ENCODE data around the gene YIPF3.

Gene YIPF3

DNA sequence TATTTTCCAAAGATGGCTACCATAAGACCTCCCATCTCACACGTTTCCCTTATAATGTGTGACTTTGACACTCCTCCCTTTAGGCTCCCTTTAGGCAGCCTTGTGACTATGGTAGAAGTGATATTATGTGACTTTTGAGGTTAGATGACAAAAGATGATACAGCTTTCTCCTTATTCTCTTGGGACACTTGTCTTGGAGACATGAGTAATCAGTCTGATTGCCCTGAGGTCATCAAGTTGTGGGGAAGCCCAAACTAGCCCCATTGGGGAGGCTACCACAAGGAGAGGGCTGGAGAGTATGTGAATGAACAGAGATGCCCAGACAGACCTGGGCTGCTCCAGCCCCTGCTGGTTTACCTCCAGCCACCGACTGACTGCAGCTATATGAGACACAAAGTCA lies 50.8 kb downstream of the YIPF3 start:
- H3K4me3 ChIP-seq (ENCODE audit: low read depth, low read length): no peak overlapping the region
- TF ChIP-seq, protein P1, sequence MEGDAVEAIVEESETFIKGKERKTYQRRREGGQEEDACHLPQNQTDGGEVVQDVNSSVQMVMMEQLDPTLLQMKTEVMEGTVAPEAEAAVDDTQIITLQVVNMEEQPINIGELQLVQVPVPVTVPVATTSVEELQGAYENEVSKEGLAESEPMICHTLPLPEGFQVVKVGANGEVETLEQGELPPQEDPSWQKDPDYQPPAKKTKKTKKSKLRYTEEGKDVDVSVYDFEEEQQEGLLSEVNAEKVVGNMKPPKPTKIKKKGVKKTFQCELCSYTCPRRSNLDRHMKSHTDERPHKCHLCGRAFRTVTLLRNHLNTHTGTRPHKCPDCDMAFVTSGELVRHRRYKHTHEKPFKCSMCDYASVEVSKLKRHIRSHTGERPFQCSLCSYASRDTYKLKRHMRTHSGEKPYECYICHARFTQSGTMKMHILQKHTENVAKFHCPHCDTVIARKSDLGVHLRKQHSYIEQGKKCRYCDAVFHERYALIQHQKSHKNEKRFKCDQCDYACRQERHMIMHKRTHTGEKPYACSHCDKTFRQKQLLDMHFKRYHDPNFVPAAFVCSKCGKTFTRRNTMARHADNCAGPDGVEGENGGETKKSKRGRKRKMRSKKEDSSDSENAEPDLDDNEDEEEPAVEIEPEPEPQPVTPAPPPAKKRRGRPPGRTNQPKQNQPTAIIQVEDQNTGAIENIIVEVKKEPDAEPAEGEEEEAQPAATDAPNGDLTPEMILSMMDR (IDR thresholded peaks at IDR 0.05; ENCODE audit: insufficient read depth, low read length, missing control alignments): no peak
- CTCF ChIA-PET: interaction anchor here (1.2 to 3.4 kb wide), 3 partner anchors 9 to 41 kb away, joined by 3 to 18 read pairs (median 6); partner anchors contain the start of gene DLK2
- DNase-seq (ENCODE audit: low read depth, low spot score): no peak
- POLR2A ChIA-PET: no interaction called here

DNA sequence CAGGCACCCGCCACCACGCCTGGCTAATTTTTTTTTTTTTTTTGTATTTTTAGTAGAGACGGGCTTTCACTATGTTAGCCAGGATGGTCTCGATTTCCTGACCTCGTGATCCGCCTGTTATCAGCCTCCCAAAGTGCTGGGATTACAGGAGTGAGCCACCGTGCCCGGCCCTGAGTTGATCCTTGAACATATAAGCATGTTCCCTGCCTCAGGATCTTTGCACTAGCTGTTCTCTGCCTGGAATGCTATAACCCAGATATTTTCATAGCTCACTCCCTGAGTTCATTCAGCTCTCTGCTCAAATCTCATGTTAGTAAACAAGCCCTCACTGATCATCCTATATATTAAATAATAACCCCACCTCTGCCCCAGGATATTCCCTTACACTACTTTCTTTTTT lies 52.4 kb downstream of the YIPF3 start:
- CTCF ChIA-PET: interaction anchor here (2.8 to 3.4 kb wide), 2 partner anchors 11 to 43 kb away, joined by 10 to 18 read pairs; no protein-coding TSS in a partner anchor
- H3K4me3 ChIP-seq (ENCODE audit: low read depth, low read length): no peak overlapping the region
- POLR2A ChIA-PET: no interaction called here
- TF ChIP-seq, protein P1 (IDR thresholded peaks at IDR 0.05; ENCODE audit: insufficient read depth, low read length, missing control alignments): no peak
- no peak for DNase-seq (ENCODE audit: low read depth, low spot score)

DNA sequence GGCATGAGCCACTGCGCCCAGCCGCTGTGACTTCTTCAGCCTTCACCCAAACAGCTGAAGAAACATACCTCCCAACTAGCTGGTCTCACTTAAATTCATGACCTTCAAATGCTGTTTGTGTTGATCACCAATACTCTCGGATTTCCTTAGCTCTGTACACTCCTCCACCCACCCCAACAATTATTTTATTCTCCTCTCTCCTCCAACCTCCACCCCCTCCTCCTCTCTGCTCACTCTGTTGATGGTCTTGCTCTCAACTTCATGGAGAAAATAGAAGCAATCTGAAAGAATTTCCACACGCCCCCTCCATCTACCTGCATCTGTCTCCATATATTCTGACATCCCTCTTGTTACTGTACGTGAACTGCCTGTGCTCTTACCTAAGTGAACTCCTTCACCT lies 54.8 kb downstream of the YIPF3 start:
- H3K4me3 ChIP-seq (ENCODE audit: low read depth, low read length): no peak overlapping the region
- ChIA-PET CTCF (interaction anchor here (0.8 to 2.8 kb wide), 4 partner anchors 9 to 45 kb away, joined by 4 to 10 read pairs (median 6); no protein-coding TSS in a partner anchor), POLR2A (no interaction called here)
- TF ChIP-seq, protein P1 (IDR thresholded peaks at IDR 0.05; ENCODE audit: insufficient read depth, low read length, missing control alignments): no peak
- DNase-seq (ENCODE audit: low read depth, low spot score): no peak

All from AG04449 (cell line).